ENCODE results near the gene ATF1. TPM values are rescaled to one million over a fixed set of nuclear protein-coding genes. Genes with fewer than 3 reads are reported as not detected.
A peak's percentile ranks its signal among the peaks of the same experiment; 100 is the strongest.
"Not testable (repeated sequence)": the region's sequence is repeated elsewhere in the genome, so short reads cannot be mapped to it uniquely, and the experiment has no call there.

The ATF1 gene
- total RNA-seq, 1 donor, result 31.0 TPM

DNA sequence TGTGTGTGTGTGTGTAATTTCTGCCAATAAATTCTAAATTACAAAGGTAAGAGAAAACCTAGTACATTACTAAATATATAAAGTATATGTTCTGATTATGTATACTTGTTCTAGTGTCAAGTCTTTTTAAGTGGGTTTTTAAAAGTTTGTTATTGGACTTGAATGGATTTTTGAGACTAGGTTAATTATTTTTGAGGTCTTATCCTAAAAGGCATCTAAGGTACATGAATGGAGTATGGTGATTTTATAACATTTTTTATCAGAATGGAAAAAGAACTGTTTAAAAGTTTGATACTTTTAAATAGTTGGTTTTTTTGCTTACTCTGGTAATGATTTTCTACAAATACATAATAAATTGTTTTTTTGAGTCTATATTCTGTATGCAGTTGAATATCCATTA lies 56.3 kb downstream of the ATF1 start:
- no peak for DNase-seq (ENCODE audit: low read depth)
- TF ChIP-seq CTCF (IDR thresholded peaks at IDR 0.05; ENCODE audit: insufficient read depth, low read length), result no peak
- H3K4me3 ChIP-seq (ENCODE audit: low read depth, low read length), result no peak overlapping the region

DNA sequence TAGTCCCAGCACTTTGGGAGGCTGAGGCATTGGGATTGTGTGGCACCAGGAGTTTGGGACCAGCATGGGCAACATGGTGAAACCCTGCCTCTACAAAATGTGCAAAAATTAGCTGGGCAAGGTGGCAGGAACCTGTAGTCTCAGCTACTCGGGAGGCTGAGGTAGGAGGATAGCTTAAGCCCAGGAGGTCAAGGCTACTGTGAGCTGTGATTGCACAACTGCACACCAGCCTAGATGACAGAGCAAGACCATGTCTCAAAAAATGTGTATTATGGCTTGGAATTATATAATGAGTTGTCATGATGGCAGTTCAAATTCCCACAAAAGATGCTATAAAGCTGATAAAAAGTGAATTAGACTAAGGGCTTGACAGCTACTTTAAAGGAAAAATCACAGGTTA lies 58.2 kb downstream of the ATF1 start:
- H3K4me3 ChIP-seq (ENCODE audit: low read depth, low read length), result no peak overlapping the region
- no peak for TF ChIP-seq CTCF (IDR thresholded peaks at IDR 0.05; ENCODE audit: insufficient read depth, low read length)
- no peak for DNase-seq (ENCODE audit: low read depth)

DNA sequence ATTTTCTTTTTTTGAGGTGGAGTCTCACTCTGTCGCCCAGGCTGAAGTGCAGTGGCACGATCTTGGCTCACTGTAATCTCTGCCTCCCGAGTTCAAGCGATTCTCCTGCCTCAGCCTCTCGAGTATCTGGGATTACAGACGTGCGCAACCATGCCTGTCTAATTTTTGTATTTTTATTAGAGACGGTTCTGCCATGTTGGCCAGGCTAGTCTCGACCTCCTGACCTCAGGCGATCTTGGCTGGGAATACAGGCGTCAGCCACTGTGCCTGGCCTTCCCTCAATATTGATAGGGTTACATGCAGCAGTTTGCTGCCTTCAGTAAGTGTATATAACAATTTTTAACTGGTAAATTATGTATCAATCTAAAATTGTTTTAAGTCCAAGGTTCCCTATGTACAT lies 59.8 kb downstream of the ATF1 start:
- DNase-seq (ENCODE audit: low read depth); H3K4me3 ChIP-seq (ENCODE audit: low read depth, low read length): not testable (repeated sequence)

DNA sequence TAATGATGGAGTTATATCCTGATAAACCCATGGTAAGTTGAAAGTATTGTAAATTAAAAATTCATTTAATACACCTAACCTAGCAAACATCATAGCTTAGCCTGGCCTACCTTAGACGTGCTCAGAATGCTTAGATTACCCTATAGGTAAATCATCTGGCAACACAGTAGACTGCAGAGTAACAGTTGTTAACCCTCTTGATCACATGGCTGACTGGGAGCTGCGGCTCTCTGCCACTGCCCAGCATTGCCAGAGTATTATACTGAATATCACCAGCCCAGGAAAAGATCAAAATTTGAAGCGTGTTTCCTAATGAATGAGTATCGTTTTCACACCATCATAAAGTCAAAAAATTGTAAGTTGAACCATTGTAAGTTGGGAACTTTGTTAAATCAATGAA lies 61.0 kb downstream of the ATF1 start:
- H3K4me3 ChIP-seq (ENCODE audit: low read depth, low read length), result no peak overlapping the region
- TF ChIP-seq CTCF (IDR thresholded peaks at IDR 0.05; ENCODE audit: insufficient read depth, low read length), result no peak
- no peak for DNase-seq (ENCODE audit: low read depth)

- no peak overlapping the region for H3K4me3 ChIP-seq (ENCODE audit: low read depth, low read length)
- DNase-seq (ENCODE audit: low read depth), result peak; percentile 92
- TF ChIP-seq CTCF (IDR thresholded peaks at IDR 0.05; ENCODE audit: insufficient read depth, low read length), result peak; percentile 29
Observed at GRCh38 chr12:50825372-50825838, 61.5 kb downstream of the ATF1 start.

GRCh38 chr12:50828121-50828520 lies 64.2 kb downstream of the ATF1 start:
- DNase-seq (ENCODE audit: low read depth), result no peak
- H3K4me3 ChIP-seq (ENCODE audit: low read depth, low read length), result no peak overlapping the region
- TF ChIP-seq CTCF (IDR thresholded peaks at IDR 0.05; ENCODE audit: insufficient read depth, low read length), result no peak

DNA sequence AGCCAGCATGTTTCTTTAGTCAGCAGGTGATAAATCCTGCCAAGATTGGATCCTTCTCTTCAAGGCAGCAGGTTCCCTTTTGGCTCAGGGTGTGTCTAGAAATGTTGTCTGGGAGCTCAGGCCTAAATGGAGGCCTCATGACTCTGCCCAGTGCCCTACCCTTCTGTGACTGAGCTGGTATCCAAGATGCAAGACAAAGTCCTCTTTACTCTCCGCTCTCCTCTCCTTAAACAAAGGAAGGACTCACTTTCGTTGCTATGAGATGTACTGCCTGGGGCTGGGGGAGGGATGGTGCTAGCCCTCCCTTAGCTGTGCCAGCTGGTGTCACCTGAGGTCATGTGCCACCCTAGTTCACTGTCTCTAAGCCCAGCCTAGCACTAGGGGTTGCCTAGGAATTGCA lies 65.0 kb downstream of the ATF1 start:
- no peak for TF ChIP-seq CTCF (IDR thresholded peaks at IDR 0.05; ENCODE audit: insufficient read depth, low read length)
- DNase-seq (ENCODE audit: low read depth), result no peak

GRCh38 chr12:50833801-50834200 lies 69.9 kb downstream of the ATF1 start:
- not testable (repeated sequence) for DNase-seq (ENCODE audit: low read depth); H3K4me3 ChIP-seq (ENCODE audit: low read depth, low read length)

More for the DNA sequence above, 65.0 kb downstream of the ATF1 start:
- no peak overlapping the region for H3K4me3 ChIP-seq (ENCODE audit: low read depth, low read length)
